ENCODE results near the gene KAZN. TPM values are rescaled to one million over a fixed set of nuclear protein-coding genes. Genes with fewer than 3 reads are reported as not detected.

KAZN gene
- total RNA-seq, 2 experiments from 2014 or later, result 0.22 to 0.55 TPM

GRCh38 chr1:15150376-15150775, 551.9 kb downstream of the KAZN start:
- Histone ChIP-seq H3K9me3 (ENCODE audit: control insufficient read depth in 1 of 2, insufficient read depth in 1 of 2, low read length in 2 of 2) (peaks cover 0 to 8% of the 10 kb centered on the region in 2 experiments), H3K4me3 (ENCODE audit: low read length) (no peak overlapping the region), H3K36me3 (ENCODE audit: insufficient read depth, low read length) (no peaks in the 10 kb centered on the region), H3K4me1 (ENCODE audit: insufficient read depth, low read length) (peaks cover 17% of the 10 kb centered on the region), H3K27me3 (ENCODE audit: control insufficient read depth in 1 of 2, insufficient read depth in 2 of 2, low read length in 2 of 2) (peaks cover 38 to 59% of the 10 kb centered on the region in 2 experiments), H3K27ac (ENCODE audit: low read depth in 1 of 2, low read length in 2 of 2) (no peak overlapping the region)
- Mint-ChIP-seq H3K27me3 (peaks cover 75% of the 10 kb centered on the region), H3K4me1 (ENCODE audit: low read depth) (peaks cover 7% of the 10 kb centered on the region), H3K4me3 (no peak overlapping the region), H3K36me3 (ENCODE audit: low read depth) (no peaks in the 10 kb centered on the region), H3K27ac (no peak overlapping the region), H3K9me3 (no peaks in the 10 kb centered on the region)
- POLR2A ChIA-PET, result no interaction called here
- DNase-seq, result no peak
- CTCF ChIA-PET, result interaction anchor here (1.1 kb wide), 1 partner anchor 22 kb away, joined by 3 read pairs; no protein-coding TSS in a partner anchor
- intact Hi-C loops (cut with DNase I, micrococcal nuclease), result no loop called here
- ATAC-seq (ENCODE audit: poor library complexity), result no peak
- no peak for TF ChIP-seq CTCF (IDR thresholded peaks at IDR 0.05)

GRCh38 chr1:15151377-15151806, 552.9 kb downstream of the KAZN start:
- H3K4me1 Mint-ChIP-seq (ENCODE audit: low read depth), result peaks cover 13% of the 10 kb centered on the region
- no peaks in the 10 kb centered on the region for H3K9me3 Mint-ChIP-seq
- DNase-seq (no peak), ATAC-seq (ENCODE audit: poor library complexity) (no peak)
- peaks cover 74% of the 10 kb centered on the region for H3K27me3 Mint-ChIP-seq
- H3K27ac Mint-ChIP-seq, result no peak overlapping the region
- no peaks in the 10 kb centered on the region for H3K36me3 Mint-ChIP-seq (ENCODE audit: low read depth)
- ChIA-PET CTCF (no interaction called here), POLR2A (no interaction called here)
- H3K4me3 ChIP-seq (ENCODE audit: low read length), result no peak overlapping the region
- intact Hi-C loops (cut with DNase I, micrococcal nuclease), result no loop called here
- no peak overlapping the region for H3K27ac ChIP-seq (ENCODE audit: low read depth in 1 of 2, low read length in 2 of 2)
- H3K36me3 ChIP-seq (ENCODE audit: insufficient read depth, low read length), result no peaks in the 10 kb centered on the region
- no peak for TF ChIP-seq CTCF (IDR thresholded peaks at IDR 0.05)
- peaks cover 22% of the 10 kb centered on the region for H3K4me1 ChIP-seq (ENCODE audit: insufficient read depth, low read length)
- H3K27me3 ChIP-seq (ENCODE audit: control insufficient read depth in 1 of 2, insufficient read depth in 2 of 2, low read length in 2 of 2), result peaks cover 35 to 61% of the 10 kb centered on the region in 2 experiments
- H3K4me3 Mint-ChIP-seq, result no peak overlapping the region
- H3K9me3 ChIP-seq (ENCODE audit: control insufficient read depth in 1 of 2, insufficient read depth in 1 of 2, low read length in 2 of 2), result peaks cover 0 to 8% of the 10 kb centered on the region in 2 experiments

- Mint-ChIP-seq H3K36me3 (ENCODE audit: low read depth) (no peaks in the 10 kb centered on the region), H3K4me3 (no peak overlapping the region), H3K9me3 (no peaks in the 10 kb centered on the region), H3K27ac (no peak overlapping the region), H3K27me3 (peaks cover 69% of the 10 kb centered on the region), H3K4me1 (ENCODE audit: low read depth) (peaks cover 13% of the 10 kb centered on the region)
- no peak for ATAC-seq (ENCODE audit: poor library complexity)
- Histone ChIP-seq H3K9me3 (ENCODE audit: control insufficient read depth in 1 of 2, insufficient read depth in 1 of 2, low read length in 2 of 2) (peaks cover 0 to 8% of the 10 kb centered on the region in 2 experiments), H3K4me1 (ENCODE audit: insufficient read depth, low read length) (peaks cover 26% of the 10 kb centered on the region), H3K36me3 (ENCODE audit: insufficient read depth, low read length) (no peaks in the 10 kb centered on the region), H3K4me3 (ENCODE audit: low read length) (no peak overlapping the region), H3K27ac (ENCODE audit: low read depth in 1 of 2, low read length in 2 of 2) (no peak overlapping the region), H3K27me3 (ENCODE audit: control insufficient read depth in 1 of 2, insufficient read depth in 2 of 2, low read length in 2 of 2) (peaks cover 35 to 61% of the 10 kb centered on the region in 2 experiments)
- POLR2A ChIA-PET, result no interaction called here
- DNase-seq, result no peak
- no peak for TF ChIP-seq CTCF (IDR thresholded peaks at IDR 0.05)
- CTCF ChIA-PET, result no interaction called here
- intact Hi-C loops (cut with DNase I, micrococcal nuclease), result no loop called here
Measured at GRCh38 chr1:15151871-15152270, 553.4 kb downstream of the KAZN start.

Measured in CD4-positive, alpha-beta T cell (primary cell).